Loucy (cell line): ENCODE data around the gene CHST11.

Experiments used
- H2AFZ ChIP-seq: fragments of 200-600 bp; sonication (generic); 2 replicates; pipeline ENCODE4 v1.6.0; 2016; ENCODE audit warnings: antibody characterized with exemption, mild to moderate bottlenecking, low read length, moderate library complexity
- H3F3A ChIP-seq: fragments of 200-600 bp; 2 replicates; pipeline ENCODE4 v1.6.0; 2016; ENCODE audit warnings: antibody characterized with exemption, low read depth, mild to moderate bottlenecking
- H3K27me3 ChIP-seq: fragments of 200-600 bp; sonication (generic); 2 replicates; pipeline ENCODE4 v1.6.1; 2014; ENCODE audit warnings: low read length, mild to moderate bottlenecking; ENCODE audit not compliant: insufficient read depth, poor library complexity, severe bottlenecking
- H3K36me3 ChIP-seq: fragments of 200-600 bp; sonication (generic); 2 replicates; pipeline ENCODE4 v1.6.1; 2016; ENCODE audit warnings: low read length; ENCODE audit not compliant: insufficient read depth
- H3K4me1 ChIP-seq: fragments of 200-600 bp; sonication (generic); 2 replicates; pipeline ENCODE4 v1.5.1; 2014; ENCODE audit warnings: low read length, mild to moderate bottlenecking; ENCODE audit not compliant: insufficient read depth, poor library complexity, severe bottlenecking
- H3K4me2 ChIP-seq: fragments of 200-600 bp; sonication (generic); 2 replicates; pipeline ENCODE4 v1.6.0; 2014; ENCODE audit warnings: antibody characterized with exemption, low read length, low read depth, mild to moderate bottlenecking; ENCODE audit not compliant: poor library complexity, severe bottlenecking
- H3K4me3 ChIP-seq: fragments of 200-600 bp; sonication (generic); 2 replicates; pipeline ENCODE4 v1.5.1; 2014; ENCODE audit warnings: low read length, mild to moderate bottlenecking, mixed read lengths; ENCODE audit not compliant: poor library complexity, severe bottlenecking
- H3K79me2 ChIP-seq: fragments of 200-600 bp; sonication (generic); 2 replicates; pipeline ENCODE4 v1.6.1; 2014; ENCODE audit warnings: low read length; ENCODE audit not compliant: insufficient read depth
- H3K9ac ChIP-seq: fragments of 200-600 bp; sonication (generic); 2 replicates; pipeline ENCODE4 v1.6.0; 2014; ENCODE audit warnings: mild to moderate bottlenecking, low read depth, low read length, moderate library complexity; ENCODE audit not compliant: poor library complexity, severe bottlenecking
- H3K9me2 ChIP-seq: fragments of 200-600 bp; sonication (generic); replicated peaks from 2 replicates; pipeline ENCODE4 v1.6.1; 2016; ENCODE audit warnings: low read depth, low read length, mixed read lengths
- H3K9me3 ChIP-seq: fragments of 200-600 bp; sonication (generic); 2 replicates; pipeline ENCODE4 v1.6.1; 2014; ENCODE audit warnings: mild to moderate bottlenecking, antibody characterized with exemption, low read length, low read depth; ENCODE audit not compliant: insufficient read depth
- H4K20me1 ChIP-seq: fragments of 200-600 bp; sonication (generic); 2 replicates; pipeline ENCODE4 v1.6.0; 2014; ENCODE audit warnings: antibody characterized with exemption, low read length, mild to moderate bottlenecking; ENCODE audit not compliant: insufficient read depth, poor library complexity, severe bottlenecking
- CTCF ChIP-seq: fragments of 200-600 bp; sonication (generic); conservative IDR thresholded peaks from 2 replicates; pipeline ENCODE4 v1.5.1; 2014; ENCODE audit warnings: mild to moderate bottlenecking, antibody characterized with exemption, low read length
- EZH2phosphoT487 ChIP-seq: fragments of 200-600 bp; IDR thresholded peaks from 2 replicates; pipeline ENCODE4 v1.6.1; 2018; ENCODE audit warnings: antibody characterized with exemption, mild to moderate bottlenecking, moderate library complexity, borderline replicate concordance

CHST11 gene

GRCh38 chr12:104495786-104496185 is 39.0 kb downstream of the CHST11 start:
- H3K27me3 ChIP-seq: no peaks in the 10 kb centered on the region
- H3K4me2 ChIP-seq: no peak overlapping the region
- H3K79me2 ChIP-seq: peaks cover 100% of the 10 kb centered on the region
- no peaks in the 10 kb centered on the region for H3K9me2 ChIP-seq
- TF ChIP-seq EZH2phosphoT487: no peak
- no peak for TF ChIP-seq CTCF
- no peaks in the 10 kb centered on the region for H3K9me3 ChIP-seq
- H3K9ac ChIP-seq: no peak overlapping the region
- no peak overlapping the region for H2AFZ ChIP-seq
- H3K4me3 ChIP-seq: no peak overlapping the region
- peaks cover 63% of the 10 kb centered on the region for H3K36me3 ChIP-seq
- H3F3A ChIP-seq: peaks cover 9% of the 10 kb centered on the region; the same call in 1 of the 2 replicates
- H3K4me1 ChIP-seq: peaks cover 77% of the 10 kb centered on the region
- H4K20me1 ChIP-seq: peaks cover 97% of the 10 kb centered on the region

GRCh38 chr12:104496336-104496735 is 39.6 kb downstream of the CHST11 start:
- peaks cover 100% of the 10 kb centered on the region for H3K79me2 ChIP-seq
- H2AFZ ChIP-seq: no peak overlapping the region
- H3K9ac ChIP-seq: peak overlapping the region; percentile 58
- TF ChIP-seq CTCF: no peak
- H3K9me2 ChIP-seq: no peaks in the 10 kb centered on the region
- H3K4me1 ChIP-seq: peaks cover 78% of the 10 kb centered on the region
- H4K20me1 ChIP-seq: peaks cover 97% of the 10 kb centered on the region
- peaks cover 65% of the 10 kb centered on the region for H3K36me3 ChIP-seq
- H3K4me2 ChIP-seq: no peak overlapping the region
- no peaks in the 10 kb centered on the region for H3K9me3 ChIP-seq
- no peak overlapping the region for H3K4me3 ChIP-seq
- no peaks in the 10 kb centered on the region for H3K27me3 ChIP-seq
- H3F3A ChIP-seq: peaks cover 9% of the 10 kb centered on the region; the same call in 1 of the 2 replicates

GRCh38 chr12:104498211-104498801 is 41.6 kb downstream of the CHST11 start:
- peaks cover 84% of the 10 kb centered on the region for H3K4me1 ChIP-seq
- H3K4me2 ChIP-seq: peak overlapping the region; percentile 63
- no peak overlapping the region for H2AFZ ChIP-seq
- peak overlapping the region; percentile 44 for H3K4me3 ChIP-seq
- no peaks in the 10 kb centered on the region for H3K27me3 ChIP-seq
- H3K79me2 ChIP-seq: peaks cover 100% of the 10 kb centered on the region
- H3K9ac ChIP-seq: peak overlapping the region; percentile 58
- TF ChIP-seq EZH2phosphoT487 (no peak), CTCF (no peak)
- no peaks in the 10 kb centered on the region for H3K9me2 ChIP-seq
- H3K36me3 ChIP-seq: peaks cover 66% of the 10 kb centered on the region; the same call in 1 of the 2 replicates
- peaks cover 9% of the 10 kb centered on the region; the same call in 1 of the 2 replicates for H3F3A ChIP-seq
- H4K20me1 ChIP-seq: peaks cover 99% of the 10 kb centered on the region
- H3K9me3 ChIP-seq: no peaks in the 10 kb centered on the region
